GM10248 (cell line): Measurements from ENCODE around the gene CCDC24.

Source experiments
- CTCF ChIA-PET: fragments of 300-600 bp; sonication (Branson Sonifier 250); formaldehyde crosslinking; extraction: SDS; loops from one replicate; lab custom pipeline; 2021; ENCODE audit warnings: antibody characterized with exemption; lab: Yijun Ruan, JAX
- POLR2A ChIA-PET: fragments of 350-650 bp; sonication (Branson Sonifier 250); formaldehyde crosslinking; extraction: SDS; loops from one replicate; lab custom pipeline; 2020; ENCODE audit warnings: antibody characterized with exemption; lab: Yijun Ruan, JAX
- DNase-seq: peaks from one replicate; pipeline ENCODE4 v3.0.0; 2012; ENCODE audit errors: extremely low spot score
- TF ChIP-seq, protein P1 (sequence below): IDR thresholded peaks from 2 replicates; pipeline ENCODE4 v1.5.1; 2012; ENCODE audit warnings: mild to moderate bottlenecking, low read depth; ENCODE audit errors: extremely low read depth, missing control alignments, control extremely low read depth

The CCDC24 gene

DNA sequence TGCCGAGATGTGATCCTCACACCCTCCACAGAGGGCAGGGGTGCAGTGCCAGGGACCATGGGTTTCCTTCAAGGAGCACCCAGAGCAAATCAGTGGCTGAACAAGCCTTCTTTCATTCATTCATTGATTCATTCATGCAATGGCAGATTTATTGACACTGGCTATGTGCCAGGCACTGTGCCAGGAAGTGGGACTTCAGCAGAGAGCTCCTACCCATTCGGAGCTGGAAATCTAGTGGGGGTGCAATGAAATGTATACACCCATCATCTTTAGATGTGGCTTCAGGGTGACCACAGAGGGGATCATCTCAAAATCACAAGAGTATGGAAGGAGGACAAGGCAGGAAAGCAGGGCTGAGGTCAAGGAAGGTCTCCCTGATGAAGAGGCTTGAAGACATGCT, 21.0 kb downstream of the CCDC24 start:
- TF ChIP-seq, protein P1, sequence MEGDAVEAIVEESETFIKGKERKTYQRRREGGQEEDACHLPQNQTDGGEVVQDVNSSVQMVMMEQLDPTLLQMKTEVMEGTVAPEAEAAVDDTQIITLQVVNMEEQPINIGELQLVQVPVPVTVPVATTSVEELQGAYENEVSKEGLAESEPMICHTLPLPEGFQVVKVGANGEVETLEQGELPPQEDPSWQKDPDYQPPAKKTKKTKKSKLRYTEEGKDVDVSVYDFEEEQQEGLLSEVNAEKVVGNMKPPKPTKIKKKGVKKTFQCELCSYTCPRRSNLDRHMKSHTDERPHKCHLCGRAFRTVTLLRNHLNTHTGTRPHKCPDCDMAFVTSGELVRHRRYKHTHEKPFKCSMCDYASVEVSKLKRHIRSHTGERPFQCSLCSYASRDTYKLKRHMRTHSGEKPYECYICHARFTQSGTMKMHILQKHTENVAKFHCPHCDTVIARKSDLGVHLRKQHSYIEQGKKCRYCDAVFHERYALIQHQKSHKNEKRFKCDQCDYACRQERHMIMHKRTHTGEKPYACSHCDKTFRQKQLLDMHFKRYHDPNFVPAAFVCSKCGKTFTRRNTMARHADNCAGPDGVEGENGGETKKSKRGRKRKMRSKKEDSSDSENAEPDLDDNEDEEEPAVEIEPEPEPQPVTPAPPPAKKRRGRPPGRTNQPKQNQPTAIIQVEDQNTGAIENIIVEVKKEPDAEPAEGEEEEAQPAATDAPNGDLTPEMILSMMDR = no peak
- CTCF ChIA-PET = interaction anchor here (0.9 to 4.0 kb wide), 3 partner anchors 24 to 205 kb away, joined by 3 to 22 read pairs (median 13); no protein-coding TSS in a partner anchor
- POLR2A ChIA-PET = no interaction called here
- DNase-seq = no peak

DNA sequence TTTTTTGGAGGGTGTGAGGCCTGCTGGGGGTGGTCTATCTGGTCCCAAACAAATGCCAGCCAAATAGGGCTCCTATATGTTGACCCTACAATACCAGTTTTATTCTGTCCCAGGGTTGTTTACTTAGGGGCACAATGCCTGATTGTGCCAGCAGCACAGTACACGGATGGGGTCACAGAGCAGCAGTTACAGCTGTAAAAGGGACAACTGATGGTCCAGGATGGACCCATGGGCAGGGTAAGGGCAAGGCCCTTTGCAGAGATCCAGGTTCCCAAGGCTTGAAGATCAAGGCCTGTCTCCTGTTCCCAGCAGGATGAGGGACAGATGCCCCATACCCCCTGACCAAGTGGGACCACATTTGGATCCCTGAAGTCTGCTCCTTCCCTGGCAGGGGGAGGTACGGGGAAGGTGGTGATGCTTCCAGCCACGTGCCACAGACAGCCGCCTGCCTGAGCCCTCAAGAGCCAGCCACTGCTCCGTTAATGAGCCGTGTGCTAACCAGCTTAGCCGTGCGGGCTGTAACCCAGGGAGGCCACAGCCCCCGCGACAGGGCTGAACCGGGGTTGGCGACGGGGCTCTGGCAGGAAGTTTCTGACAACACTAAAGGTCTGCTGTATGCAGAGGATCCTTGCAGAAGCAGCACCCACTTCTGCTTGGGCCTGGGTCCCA, 21.7 kb downstream of the CCDC24 start:
- TF ChIP-seq, protein P1 = no peak
- no peak for DNase-seq
- CTCF ChIA-PET = interaction anchor here (2.9 to 4.0 kb wide), 3 partner anchors 8 to 35 kb away, joined by 13 to 22 read pairs (median 19); no protein-coding TSS in a partner anchor
- POLR2A ChIA-PET = no interaction called here

GRCh38 chr1:44013949-44014348, 22.6 kb downstream of the CCDC24 start:
- ChIA-PET POLR2A (no interaction called here), CTCF (interaction anchor here (0.9 to 3.2 kb wide), 6 partner anchors 7 to 34 kb away, joined by 3 to 19 read pairs (median 8); partner anchors contain the start of gene SLC6A9)
- no peak for DNase-seq
- TF ChIP-seq, protein P1 = no peak

- POLR2A ChIA-PET = no interaction called here
- TF ChIP-seq, protein P1 = no peak
- CTCF ChIA-PET = interaction anchor here (0.6 to 2.9 kb wide), 8 partner anchors 8 to 43 kb away, joined by 3 to 19 read pairs (median 5); partner anchors contain the start of gene SLC6A9
- DNase-seq = no peak
Observed at GRCh38 chr1:44014365-44015104, 23.1 kb downstream of the CCDC24 start.

DNA sequence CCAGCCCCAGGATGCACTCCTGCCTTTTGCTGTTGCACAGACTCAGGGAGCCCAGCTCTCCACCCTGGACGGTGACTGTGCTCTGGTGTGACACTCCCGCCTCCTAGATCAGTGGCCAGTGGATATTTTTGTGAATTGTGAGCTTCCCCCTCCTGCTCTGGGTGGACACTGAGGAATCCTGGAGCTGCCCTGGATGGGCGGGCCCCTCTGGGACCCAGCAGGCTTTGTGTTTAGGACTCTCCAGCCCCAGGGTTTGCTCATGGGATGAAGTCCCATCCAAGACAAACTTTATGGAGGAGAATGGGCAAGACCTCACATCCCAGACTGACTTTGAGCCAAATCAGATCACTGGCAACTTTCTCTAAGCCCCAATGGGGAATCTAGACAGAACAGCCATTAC, 23.8 kb downstream of the CCDC24 start:
- ChIA-PET POLR2A (no interaction called here), CTCF (interaction anchor here (0.6 to 2.9 kb wide), 7 partner anchors 9 to 42 kb away, joined by 3 to 19 read pairs (median 7); partner anchors contain the start of gene SLC6A9)
- no peak for DNase-seq
- TF ChIP-seq, protein P1 = no peak
